Measurements from ENCODE around the gene CYP2C18. TPM values are rescaled to one million over a fixed set of nuclear protein-coding genes. Genes with fewer than 3 reads are reported as not detected.
"Not testable (repeated sequence)": the region's sequence is repeated elsewhere in the genome, so short reads cannot be mapped to it uniquely, and the experiment has no call there.

The CYP2C18 gene
- polyA plus RNA-seq, 1 donor from 2014 or later, result not detected

- Histone ChIP-seq H3F3A (ENCODE audit: insufficient read depth, low read length, poor library complexity, severe bottlenecking) (no peaks in the 10 kb centered on the region), H3K9me3 (ENCODE audit: low read length) (no peaks in the 10 kb centered on the region), H3K36me3 (ENCODE audit: insufficient read depth, low read length) (no peaks in the 10 kb centered on the region), H3K4me2 (ENCODE audit: low read length) (no peak overlapping the region), H3K79me2 (replicated peaks; ENCODE audit: insufficient read depth, low read length) (no peaks in the 10 kb centered on the region), H3K9ac (ENCODE audit: low read length) (no peak overlapping the region), H3K9me2 (ENCODE audit: insufficient read depth, low read length) (no peaks in the 10 kb centered on the region), H2AFZ (ENCODE audit: low read depth, low read length) (no peak overlapping the region), H3K27me3 (ENCODE audit: insufficient read depth, low read depth, low read length) (no peaks in the 10 kb centered on the region), H3K4me3 (ENCODE audit: low read length) (no peak overlapping the region), H3K27ac (ENCODE audit: low read length) (no peak overlapping the region), H4K20me1 (ENCODE audit: insufficient read depth) (no peaks in the 10 kb centered on the region)
- TF ChIP-seq REST (IDR thresholded peaks at IDR 0.05; ENCODE audit: borderline replicate concordance), result no peak
- no peak for TF ChIP-seq EP300 (conservative IDR thresholded peaks at IDR 0.05; ENCODE audit: poor library complexity, severe bottlenecking)
- no peak for TF ChIP-seq EZH2 (IDR thresholded peaks at IDR 0.05; ENCODE audit: borderline replicate concordance, insufficient read depth, low read length, poor library complexity, severe bottlenecking)
- TF ChIP-seq RAD21 (conservative IDR thresholded peaks at IDR 0.05), result no peak
- no peak for TF ChIP-seq MXI1 (conservative IDR thresholded peaks at IDR 0.05; ENCODE audit: poor library complexity, severe bottlenecking)
- no peak for TF ChIP-seq SMC3 (conservative IDR thresholded peaks at IDR 0.05; ENCODE audit: poor library complexity)
- TF ChIP-seq POLR2AphosphoS5 (IDR thresholded peaks at IDR 0.05), result no peak
- TF ChIP-seq CTCF (IDR thresholded peaks at IDR 0.05; ENCODE audit: poor library complexity, severe bottlenecking), result no peak
- TF ChIP-seq TAF1 (IDR thresholded peaks at IDR 0.05; ENCODE audit: low read depth), result no peak
These were observed 38.2 kb upstream of the CYP2C18 start for GRCh38 chr10:94645285-94645684.

- not testable (repeated sequence) for H3K9me3 ChIP-seq (ENCODE audit: low read length); H3K27me3 ChIP-seq (ENCODE audit: insufficient read depth, low read depth, low read length); H4K20me1 ChIP-seq (ENCODE audit: insufficient read depth); H3K9ac ChIP-seq (ENCODE audit: low read length); H3F3A ChIP-seq (ENCODE audit: insufficient read depth, low read length, poor library complexity, severe bottlenecking); H2AFZ ChIP-seq (ENCODE audit: low read depth, low read length); H3K36me3 ChIP-seq (ENCODE audit: insufficient read depth, low read length); H3K4me3 ChIP-seq (ENCODE audit: low read length); H3K27ac ChIP-seq (ENCODE audit: low read length); H3K9me2 ChIP-seq (ENCODE audit: insufficient read depth, low read length); H3K4me2 ChIP-seq (ENCODE audit: low read length); H3K79me2 ChIP-seq (replicated peaks; ENCODE audit: insufficient read depth, low read length)
These were observed 28.3 kb upstream of the CYP2C18 start for GRCh38 chr10:94655201-94655600.

- not testable (repeated sequence) for H3K9me2 ChIP-seq (ENCODE audit: insufficient read depth, low read length); H3K9ac ChIP-seq (ENCODE audit: low read length); H3K9me3 ChIP-seq (ENCODE audit: low read length); H3K36me3 ChIP-seq (ENCODE audit: insufficient read depth, low read length); H3K27me3 ChIP-seq (ENCODE audit: insufficient read depth, low read depth, low read length); H3K79me2 ChIP-seq (replicated peaks; ENCODE audit: insufficient read depth, low read length); H3K27ac ChIP-seq (ENCODE audit: low read length); H3K4me2 ChIP-seq (ENCODE audit: low read length); H2AFZ ChIP-seq (ENCODE audit: low read depth, low read length); H4K20me1 ChIP-seq (ENCODE audit: insufficient read depth); H3F3A ChIP-seq (ENCODE audit: insufficient read depth, low read length, poor library complexity, severe bottlenecking); H3K4me3 ChIP-seq (ENCODE audit: low read length)
These were observed 20.5 kb upstream of the CYP2C18 start for GRCh38 chr10:94663061-94663460.
